NOMO-1 treated with dmso at 0.1 percent for 144 hours (cell line): ENCODE data around the gene HIRIP3.
"Not testable (repeated sequence)": the region's sequence is repeated elsewhere in the genome, so short reads cannot be mapped to it uniquely, and the experiment has no call there.

Experiments used
- DNase-seq: peaks from one replicate; lab custom pipeline; 2025; ENCODE audit not compliant: unreplicated experiment; lab: John Stamatoyannopoulos, UW

The HIRIP3 gene

DNA sequence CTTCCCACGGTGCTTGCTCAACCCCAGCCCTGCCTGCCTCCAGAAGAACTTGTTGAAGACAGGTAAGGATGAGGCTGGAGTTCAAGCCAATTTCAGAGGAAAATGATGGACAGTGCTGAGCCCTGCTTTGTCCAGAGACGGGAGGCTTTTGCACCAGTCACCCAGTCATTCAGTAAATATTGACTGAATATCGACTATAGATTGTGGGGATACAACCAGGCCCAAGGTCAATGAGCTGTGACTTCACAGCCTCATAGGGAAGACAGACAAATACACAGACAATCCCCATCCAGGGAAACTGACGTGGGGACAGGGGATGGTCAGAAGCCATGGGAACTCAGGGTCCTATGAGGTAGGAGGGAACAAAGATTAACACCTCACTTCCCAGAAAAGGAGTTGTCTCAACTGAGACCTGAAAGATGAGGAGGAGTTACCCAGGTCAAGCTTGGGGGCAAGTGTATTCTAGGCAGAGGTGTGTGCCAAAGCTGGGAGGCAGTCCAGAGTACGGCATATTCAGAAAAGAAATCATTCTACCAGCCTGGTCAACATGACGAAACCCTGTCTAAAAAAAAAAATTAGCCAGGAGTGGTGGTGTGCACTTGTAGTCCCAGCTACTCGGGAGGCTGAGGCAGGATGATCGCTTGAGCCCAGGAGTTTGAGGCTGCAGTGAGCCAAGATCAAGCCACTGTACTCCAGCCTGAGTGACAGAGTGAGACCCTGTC lies 21.3 kb upstream of the HIRIP3 start:
- no peak for DNase-seq

DNA sequence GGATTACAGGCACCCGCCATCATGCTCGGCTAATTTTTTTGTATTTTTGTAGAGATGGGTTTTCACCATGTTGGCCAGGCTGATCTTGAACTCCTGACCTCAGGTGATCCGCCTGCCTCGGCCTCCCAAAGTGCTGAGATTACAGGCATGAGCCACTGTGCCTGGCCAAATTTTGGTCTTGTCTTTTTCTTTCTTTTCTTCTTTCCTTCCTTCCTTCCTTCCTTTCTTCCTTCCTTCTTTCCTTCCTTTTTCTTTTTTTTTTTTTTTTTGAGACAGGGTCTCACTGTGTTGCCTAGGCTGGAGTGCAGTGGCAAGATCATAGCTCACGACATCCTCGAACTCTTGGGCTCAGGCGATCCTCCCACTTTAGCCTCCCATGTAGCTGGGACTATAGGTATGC lies 20.0 kb upstream of the HIRIP3 start:
- DNase-seq, result not testable (repeated sequence)

DNA sequence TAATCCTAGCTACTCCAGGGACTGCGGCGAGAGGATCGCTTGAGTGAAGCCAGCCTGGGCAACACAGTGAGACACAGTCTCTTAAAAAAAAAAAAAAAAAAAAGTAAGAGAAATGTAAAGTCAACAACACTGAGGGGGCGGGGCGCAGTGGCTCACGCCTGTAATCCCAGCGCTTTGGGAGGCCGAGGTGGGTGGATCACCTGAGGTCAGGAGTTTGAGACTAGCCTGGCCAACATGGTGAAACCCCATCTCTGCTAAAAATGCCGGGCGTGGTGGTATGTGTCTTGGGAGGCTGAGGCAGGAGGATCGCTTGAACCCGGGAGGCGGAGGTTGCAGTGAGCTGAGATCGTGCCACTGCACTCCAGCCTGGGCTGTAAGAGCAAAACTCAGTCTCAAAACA lies 17.2 kb upstream of the HIRIP3 start:
- DNase-seq, result not testable (repeated sequence)

DNA sequence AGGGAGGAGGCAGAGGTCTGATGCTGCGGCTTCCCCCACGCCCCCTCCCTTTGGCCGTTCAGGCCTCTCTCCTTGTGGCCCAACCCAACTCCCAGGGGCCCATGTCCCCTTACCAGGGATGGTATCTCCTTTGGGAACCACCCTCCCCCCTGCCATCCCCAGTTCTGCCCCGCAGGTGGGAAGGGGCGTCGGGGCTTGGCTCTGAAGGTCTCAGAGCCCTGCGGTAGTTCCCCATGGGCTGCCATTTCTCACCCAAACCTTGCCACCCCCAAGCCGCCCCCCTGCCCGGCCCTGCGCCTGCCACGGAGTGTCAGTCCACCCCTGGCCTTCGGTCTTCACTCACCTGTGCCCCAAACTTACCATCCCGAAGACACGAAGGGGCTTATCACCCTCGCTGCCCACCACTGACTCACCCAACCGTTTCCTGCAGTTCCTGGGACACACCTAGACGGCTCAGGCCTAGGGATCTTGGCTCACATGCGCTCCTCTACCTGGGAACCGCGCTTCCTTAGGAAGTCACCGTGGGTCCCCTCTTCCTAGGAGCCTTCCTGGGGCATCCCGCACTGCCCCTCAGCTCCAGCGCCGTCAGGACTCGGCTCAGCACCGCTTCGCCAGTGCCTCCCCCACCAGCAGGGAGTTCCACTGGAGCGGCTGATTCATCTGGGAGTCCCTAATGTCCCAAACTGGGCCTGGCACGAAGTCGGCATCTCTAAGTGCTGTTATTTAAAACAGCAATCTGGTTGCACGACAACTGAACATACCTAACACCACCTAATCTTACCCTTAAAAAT lies 16.5 kb upstream of the HIRIP3 start:
- no peak for DNase-seq

DNA sequence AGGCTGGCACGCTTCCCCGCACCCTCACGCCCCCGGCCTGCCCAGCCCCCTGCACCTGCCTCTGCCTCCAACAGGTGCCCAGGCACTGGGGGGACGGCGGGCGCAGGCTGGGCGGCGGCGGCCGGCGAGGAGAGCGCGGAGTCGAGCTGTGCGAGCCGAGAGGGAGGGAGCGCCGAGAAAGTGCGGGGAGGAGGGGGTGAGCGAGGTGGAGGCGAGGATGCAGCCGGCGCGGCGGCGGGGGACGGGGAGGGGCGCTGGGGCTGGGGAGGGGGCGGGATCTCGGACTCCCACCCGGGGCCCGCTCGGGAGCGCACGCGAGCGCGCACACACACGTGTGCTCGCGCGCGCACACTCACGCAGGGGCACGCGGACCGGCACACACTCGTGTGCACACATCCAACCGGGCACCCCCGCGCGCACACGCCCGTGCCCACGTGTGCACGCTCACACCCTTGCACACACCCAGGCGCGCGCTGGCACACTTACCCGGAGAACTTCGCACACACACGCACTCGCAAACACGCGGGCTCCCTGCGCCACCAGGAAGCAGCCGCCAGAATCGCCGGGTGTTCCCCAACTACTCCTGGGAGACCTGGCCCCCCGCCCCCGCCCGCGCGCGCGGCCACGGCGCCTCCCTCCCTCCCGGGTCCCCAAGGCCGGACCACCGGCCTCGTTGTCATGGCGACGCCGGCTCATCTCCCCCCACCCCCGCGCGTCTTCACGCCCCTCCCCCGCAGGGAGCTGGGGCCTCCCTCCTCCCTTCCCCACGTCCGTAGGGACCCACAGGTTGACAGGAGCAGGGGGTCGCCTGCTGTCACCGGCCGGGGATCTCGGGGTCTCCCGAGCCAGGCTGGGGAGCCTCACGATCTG lies 15.7 kb upstream of the HIRIP3 start, which contains the start of gene DOC2A:
TSS of gene DOC2A (minus strand) at position 184 of the 870 bp plus-strand sequence. CDS start 805 bp downstream, outside the sequence.
- DNase-seq, result no peak

DNA sequence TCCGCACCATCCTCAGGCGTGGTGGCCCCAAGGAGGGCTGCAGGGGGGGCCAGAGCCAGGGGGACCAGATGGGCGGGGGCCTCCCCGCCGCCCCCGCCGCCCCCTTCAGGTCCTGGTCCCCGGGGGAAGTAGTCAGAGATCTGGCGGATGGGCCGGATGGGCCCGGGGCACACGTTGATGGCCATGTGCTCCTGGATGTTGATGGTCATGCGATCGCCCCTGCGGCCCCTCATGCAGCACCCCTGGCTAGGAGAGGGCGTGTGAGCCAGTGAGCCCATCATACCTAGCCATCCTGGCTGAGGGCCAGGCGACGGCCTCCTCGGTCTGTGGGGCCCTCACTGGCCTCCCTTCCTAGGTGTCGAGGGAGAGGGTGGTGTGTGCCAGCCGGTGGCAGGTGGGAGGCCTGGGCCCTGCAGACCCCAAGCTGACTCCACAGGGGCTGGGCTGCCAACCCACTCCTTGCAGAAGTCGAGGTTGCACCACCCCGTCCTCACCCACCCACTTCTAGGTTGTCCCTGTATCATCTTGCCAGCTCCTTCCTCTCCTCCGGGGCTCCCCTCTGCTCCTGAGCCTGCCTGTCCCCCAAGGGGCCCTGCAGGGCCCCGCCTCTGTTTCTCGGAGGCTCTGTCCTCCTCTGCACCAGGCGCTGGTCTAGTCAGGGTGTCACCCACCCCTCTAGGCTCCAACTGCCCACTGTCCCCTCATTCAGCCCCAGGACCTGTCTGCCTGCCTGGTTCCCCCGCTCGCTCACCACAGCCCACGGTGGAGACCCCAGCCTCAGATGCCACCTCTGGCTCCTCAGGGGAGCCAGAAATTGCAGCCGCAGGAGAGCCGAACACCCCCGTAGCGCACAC lies 14.8 kb upstream of the HIRIP3 start:
- no peak for DNase-seq

DNA sequence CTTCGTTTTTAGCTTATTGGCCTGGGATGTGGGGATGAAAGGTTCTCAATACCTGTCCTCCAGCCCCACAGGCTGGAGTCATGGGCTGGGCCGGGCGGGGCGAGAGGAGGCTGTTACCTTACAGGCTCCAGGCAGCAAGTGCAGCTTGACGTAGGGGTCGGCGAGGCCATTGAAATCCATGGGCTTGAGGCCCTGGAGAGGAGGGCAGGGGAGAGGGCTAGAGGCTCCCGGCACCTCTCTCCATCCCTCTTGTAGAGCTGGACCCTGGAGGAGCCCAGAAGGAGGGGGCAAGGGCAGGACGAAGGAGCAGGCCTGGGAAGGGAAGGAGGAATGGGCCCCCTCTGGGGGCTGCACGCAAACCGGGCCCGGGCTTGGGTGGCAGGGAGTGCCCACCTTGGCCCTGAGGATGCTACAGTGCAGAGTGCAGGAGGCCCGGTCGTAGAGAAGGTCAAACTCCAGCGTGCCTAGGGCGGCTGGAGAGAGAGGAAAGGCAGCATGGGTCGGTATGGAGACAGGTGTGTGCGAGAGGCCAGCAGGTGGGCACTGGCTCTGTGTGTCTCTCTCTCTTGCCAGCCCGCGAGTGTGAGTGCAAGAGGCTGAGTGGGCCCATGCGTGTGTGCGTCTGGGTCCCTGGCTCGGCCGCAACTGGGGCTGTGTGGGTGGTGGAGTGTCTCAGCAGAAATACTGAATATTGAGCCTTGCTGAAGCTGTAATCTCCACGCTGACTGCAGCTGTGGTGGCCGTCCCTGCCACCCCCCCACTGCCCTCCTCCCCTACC lies 13.9 kb upstream of the HIRIP3 start:
- no peak for DNase-seq

DNA sequence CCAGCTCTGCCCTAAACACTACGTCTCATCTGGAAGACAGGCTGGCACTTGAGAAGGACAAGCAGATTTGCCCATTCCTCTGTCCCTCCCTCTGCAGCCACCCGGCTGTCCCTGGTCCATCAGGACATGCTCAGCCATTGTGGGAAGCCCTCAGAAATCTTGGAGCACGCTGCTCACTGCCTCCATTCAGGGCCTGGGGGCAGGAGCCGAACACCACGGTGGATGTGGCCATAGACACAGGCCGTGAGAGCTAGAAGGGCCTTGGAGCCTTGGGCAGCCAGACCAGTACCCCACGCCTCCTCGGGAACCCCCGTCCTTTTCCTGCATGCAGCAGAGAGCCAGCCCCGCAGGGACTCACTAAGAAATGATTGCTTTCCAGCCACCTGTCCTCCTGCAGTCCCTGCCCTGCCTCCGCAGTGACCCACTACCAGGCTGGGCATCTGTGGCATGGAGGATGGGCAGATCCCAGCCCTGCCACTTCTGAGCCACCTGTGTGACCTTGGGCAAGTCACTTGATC lies 12.0 kb upstream of the HIRIP3 start:
- DNase-seq, result no peak

DNA sequence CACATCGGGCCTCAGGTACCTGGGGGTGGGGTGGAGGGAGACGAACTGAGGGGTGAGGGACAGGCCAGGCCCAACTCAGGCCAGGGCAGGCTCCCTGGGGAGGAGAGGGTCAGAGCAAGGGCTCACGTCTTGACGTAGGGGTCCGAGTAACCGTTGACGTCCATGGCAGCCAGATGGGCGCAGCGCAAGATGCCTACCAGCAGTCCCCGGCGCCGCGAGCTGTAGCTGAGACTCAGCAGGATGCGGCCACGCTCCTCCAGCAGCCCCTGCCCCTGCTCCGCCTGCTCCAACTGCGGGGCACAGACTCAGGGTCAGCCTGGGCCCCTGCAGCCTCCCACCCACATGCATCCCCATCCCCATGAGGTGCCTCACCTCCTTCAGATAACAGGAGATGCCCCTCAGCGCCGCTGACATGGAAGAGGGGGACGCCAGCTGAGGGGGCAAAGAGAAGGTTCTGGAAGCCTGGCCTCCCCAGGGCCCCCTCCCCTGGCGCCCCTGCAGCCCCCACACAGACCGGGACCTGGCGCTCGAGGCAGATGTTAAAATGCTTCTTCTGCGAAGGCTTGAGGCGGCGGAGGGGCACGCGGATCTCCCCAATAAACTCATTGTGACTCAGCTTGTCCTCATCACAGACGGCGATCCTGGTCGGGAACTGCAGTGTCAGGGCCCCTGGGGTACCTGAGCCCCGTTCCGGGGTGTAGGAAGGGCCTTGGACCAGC lies 11.4 kb upstream of the HIRIP3 start:
- no peak for DNase-seq

DNA sequence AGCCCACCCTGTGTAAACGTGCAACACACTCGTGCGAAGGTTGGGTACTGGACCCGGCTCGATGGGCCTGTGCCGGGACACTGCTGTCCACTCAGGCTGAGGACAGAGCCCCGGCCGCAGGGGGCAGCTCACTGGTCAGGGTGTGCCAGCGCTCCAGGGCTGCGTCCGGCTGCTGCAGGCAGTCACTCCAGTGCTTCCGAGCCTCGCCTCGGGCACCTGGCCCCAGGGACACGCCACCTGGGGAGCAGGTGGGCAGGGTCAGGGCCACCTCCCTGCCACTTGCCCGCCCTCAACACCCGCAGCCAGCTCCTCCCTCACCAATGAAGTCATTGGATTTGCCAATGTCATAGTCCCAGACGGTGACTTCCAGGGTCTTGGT lies 10.7 kb upstream of the HIRIP3 start:
- DNase-seq, result no peak

DNA sequence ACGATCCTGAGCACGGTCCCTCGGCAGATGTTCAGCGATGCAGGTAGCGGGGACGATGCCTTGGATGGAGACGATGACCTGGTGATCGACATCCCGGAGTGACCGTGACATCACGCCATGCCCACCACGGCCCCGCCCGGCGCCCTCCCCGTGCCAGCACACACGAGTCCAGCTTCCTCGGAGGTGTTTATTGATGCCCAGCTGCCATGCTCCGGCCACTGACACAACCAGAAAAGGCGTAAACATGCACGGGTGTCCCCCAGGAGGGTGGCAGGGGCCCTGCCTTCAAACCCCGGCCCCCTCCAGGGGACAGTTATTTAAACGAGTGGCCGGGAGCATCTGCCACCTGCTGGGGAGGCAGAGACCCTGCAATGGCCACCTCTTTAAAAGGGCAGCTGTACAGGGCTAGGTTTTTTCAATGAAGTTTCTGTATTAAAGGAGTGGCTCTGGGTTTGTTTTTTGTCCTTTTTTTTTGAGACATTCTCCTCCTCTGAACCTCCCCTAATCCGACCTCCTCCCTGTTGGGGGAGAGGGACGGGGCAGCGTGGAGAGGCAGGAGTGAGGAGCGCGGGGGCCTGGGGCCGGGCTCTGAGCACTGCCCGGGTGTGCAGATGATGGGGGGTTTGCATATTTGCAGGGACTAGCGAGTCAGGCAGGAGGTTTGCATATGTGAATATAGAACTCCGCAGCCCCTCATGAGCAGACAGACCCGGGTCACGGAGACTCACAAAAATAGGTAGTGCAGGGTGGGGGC lies 10.1 kb upstream of the HIRIP3 start:
- DNase-seq, result no peak

DNA sequence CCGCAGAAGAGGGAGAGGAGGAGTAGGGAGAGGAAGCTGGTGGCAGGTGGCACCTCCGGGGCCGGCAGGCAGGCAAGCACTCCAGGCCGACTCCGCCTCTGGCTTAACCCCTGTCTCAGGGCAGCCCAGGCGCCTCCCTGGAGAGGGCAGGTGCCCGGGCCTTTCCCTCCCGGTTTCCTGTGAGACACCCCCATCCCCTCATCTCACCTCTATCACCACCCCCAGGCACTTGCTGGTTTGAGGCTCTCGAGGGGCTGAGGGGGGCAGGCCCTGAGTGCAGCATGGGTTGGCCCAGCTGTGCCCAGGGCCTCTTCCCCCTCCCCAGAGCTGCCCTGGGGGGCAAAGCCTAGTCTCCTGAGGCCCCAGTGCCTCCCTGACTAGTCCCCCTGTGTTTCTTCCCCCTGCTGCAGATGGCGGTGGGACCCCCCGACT lies 9.4 kb upstream of the HIRIP3 start:
- DNase-seq, result no peak

DNA sequence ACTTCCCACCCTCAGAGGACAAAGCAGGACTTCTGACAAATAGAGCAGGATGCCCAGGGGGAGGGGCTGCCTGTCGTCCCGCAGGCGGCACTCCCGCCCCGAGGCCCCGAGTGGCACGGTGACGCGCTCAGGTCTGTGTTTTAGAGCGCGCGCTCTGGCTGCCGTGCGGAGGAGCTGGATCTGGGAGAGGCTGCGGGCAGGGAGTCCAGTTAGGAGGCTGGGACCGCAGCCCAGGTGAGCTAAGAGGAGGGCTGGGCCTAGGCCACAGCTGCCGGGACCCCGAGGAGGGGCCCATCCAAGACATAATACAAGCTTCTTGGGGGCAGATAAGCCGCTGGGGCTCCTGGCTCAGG lies 9.0 kb upstream of the HIRIP3 start:
- no peak for DNase-seq

DNA sequence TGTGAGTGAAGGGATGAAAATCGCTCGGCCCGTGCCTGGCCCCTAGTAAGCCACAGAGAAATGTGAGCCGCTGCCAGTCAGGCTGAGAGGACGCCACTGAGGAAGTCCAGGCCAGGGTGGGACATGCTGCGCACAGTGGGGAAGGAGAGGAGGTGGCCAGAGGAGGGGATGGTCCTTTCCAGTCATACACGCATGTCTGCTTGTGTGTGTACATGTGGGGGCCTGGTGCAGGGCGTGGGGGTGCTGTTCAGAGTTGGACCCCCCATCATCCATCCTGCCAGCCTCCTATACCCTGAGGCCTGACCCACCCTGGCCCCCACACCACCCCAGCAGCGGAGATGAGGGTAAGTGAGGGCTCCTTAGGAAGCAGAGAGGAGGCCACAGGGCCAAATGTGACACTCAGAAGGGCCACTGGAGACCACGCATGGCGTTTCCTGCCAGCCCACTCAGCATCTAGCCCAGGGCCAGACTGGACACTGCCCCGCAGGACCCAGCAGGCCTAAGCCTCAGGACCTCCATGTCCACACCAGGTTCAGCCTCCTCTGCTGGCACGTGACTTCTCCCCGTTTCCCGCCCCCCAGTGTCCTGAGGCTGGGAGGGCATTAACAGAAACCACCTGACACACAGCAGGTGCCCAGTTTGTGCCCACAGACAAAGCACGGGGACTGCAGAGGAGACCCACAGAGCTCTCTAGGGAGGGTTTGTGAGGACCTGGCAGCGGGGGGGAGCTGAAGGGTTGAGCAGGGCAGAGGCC lies 8.4 kb upstream of the HIRIP3 start:
- no peak for DNase-seq

DNA sequence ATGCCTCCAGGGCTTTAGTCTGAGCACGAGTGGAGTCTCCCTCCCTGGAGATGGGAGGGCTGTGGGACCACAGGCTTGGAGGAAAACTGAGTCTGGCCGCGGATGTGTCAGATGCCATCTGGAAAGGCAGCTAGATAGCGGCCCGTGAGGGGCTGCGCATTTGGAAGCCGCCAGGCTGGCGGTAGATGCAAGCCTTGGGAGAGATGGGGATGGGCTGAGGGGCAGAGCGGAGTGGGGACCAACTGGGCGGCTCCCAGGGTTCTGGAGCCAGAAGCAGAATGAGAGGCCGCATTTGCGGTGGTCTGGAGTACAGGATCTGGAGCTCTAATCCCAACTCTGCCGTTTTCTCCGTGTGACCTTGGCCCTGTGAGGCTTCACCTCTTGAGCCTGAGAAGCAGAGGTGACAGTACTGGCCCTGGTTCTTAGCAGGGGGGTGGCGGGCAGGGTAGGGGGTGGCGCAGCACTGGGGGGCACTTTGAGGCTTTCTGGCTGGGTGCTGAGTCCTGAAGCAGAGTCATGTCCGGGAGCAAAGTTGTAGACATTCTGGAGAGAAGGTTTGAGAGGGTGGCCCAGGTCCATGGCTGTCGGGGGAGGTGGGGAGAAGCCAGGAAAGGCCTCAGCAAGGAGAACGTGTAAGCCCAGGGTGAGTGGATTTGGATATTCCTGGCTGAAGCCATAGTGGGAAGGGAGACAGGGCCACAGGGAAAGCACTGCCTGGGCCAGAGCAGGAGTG lies 7.4 kb upstream of the HIRIP3 start:
- DNase-seq, result no peak

DNA sequence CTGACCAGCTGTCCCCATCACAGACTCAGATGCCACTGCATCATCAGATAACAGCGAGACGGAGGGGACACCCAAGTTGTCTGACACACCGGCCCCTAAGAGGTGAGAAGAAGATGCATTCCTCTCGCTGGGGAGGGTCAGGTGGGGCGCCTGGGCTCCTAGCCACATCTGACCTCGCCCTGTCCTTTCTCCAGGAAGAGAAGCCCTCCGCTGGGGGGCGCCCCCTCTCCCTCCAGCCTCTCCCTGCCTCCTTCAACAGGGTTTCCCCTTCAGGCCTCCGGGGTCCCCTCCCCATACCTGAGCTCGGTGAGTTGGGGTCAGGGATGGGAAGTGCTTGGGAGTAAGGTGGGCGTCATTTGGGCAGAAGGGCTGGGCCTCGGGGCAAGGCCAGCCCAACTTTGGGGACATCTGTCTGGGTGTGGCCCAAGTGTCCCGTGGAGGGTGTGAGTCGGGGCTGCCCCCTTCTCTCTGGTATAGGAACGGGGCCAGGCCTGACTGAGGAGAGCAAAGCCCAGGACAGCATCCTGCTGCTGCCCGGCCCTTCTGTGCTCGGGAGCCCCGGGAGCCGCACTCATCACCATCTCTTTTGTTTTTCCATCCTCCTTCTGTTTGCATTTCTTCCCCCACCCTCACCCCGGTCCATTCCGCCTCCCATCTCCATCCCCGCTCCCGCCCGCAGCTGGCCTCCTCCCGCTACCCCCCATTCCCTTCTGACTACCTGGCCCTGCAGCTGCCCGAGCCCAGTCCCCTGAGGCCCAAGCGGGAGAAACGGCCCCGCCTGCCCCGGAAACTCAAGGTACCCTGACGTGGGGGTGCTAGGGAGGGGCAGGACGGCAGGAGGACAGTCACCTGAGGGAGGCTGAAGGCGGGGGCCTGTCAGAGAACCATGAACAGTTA lies 5.6 kb upstream of the HIRIP3 start:
- DNase-seq, result no peak
